Type B pancreatic cell (in vitro differentiated cells): Measurements from ENCODE around the gene PON1. TPM values are rescaled to one million over a fixed set of nuclear protein-coding genes. Genes with fewer than 3 reads are reported as not detected.

ENCODE experiments used
- DNase-seq: peaks from one replicate; pipeline ENCODE4 v3.0.0; 2021; ENCODE audit warnings: mixed read lengths; ENCODE audit not compliant: unreplicated experiment; ENCODE audit errors: extremely low spot score
- H3K27ac Mint-ChIP-seq: 2 replicates; pipeline ENCODE4 v1.8.0; 2021; ENCODE audit warnings: mild to moderate bottlenecking, mixed read lengths
- H3K27me3 Mint-ChIP-seq: 2 replicates; pipeline ENCODE4 v1.8.0; 2021; ENCODE audit warnings: mixed read lengths
- H3K36me3 Mint-ChIP-seq: 2 replicates; pipeline ENCODE4 v1.8.0; 2021; ENCODE audit warnings: mixed read lengths
- H3K4me1 Mint-ChIP-seq: one replicate; pipeline ENCODE4 v1.8.0; 2021; ENCODE audit warnings: mixed read lengths; ENCODE audit not compliant: unreplicated experiment
- H3K4me3 Mint-ChIP-seq: 2 replicates; pipeline ENCODE4 v1.8.0; 2021; ENCODE audit warnings: mild to moderate bottlenecking, mixed read lengths
- H3K9me3 Mint-ChIP-seq: 2 replicates; pipeline ENCODE4 v1.8.0; 2021; ENCODE audit warnings: mixed read lengths
- total RNA-seq: library from RNA; stranded (reverse); gene quantifications from 2 replicates; pipeline ENCODE4 v1.2.1, GENCODE V29; 2021; ENCODE audit warnings: low replicate concordance
- TF ChIP-seq, protein P1 (sequence below): fragments of 200-600 bp; sonication (generic); conservative IDR thresholded peaks from 2 replicates; pipeline ENCODE4 v1.5.0; 2021; ENCODE audit warnings: antibody characterized with exemption, mild to moderate bottlenecking

Gene PON1
- total RNA-seq, 1 donor from 2014 or later: 0.99 TPM

DNA sequence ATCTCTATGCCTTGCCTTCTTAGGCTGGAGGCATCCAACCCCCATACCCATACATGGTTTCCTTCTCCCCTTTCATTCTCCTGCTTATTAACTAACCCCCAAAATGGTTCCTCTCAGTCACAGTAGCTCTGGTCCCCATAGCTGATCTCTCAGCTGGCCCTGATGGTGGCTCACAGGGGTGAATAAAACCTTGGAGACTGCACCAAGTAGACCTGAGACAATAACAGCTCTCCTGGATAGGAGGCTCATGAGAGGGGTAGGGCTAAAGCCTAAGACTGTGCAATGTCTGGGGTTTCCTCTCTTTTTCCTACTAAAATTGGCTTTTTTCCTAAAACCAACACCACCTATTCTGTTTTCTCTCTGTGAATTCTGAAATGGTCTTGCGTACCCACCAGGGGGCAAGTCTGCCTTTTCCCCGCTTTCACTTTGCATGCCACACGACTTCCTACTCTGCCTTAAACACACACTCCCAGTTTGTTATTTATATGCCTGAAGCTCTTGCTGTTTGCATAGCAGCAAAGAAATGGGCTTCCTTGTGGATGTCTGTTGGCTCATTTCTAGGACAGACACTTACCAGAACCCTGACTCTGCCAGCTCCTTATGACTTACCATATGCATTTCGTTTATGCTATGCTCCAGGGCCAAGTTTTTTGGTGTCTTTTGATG, 18.4 kb upstream of the PON1 start:
- Mint-ChIP-seq H3K36me3 (no peaks in the 10 kb centered on the region), H3K4me3 (no peak overlapping the region), H3K27ac (no peak overlapping the region), H3K4me1 (peaks cover 4% of the 10 kb centered on the region), H3K27me3 (no peaks in the 10 kb centered on the region), H3K9me3 (peaks cover 9% of the 10 kb centered on the region)
- TF ChIP-seq, protein P1, sequence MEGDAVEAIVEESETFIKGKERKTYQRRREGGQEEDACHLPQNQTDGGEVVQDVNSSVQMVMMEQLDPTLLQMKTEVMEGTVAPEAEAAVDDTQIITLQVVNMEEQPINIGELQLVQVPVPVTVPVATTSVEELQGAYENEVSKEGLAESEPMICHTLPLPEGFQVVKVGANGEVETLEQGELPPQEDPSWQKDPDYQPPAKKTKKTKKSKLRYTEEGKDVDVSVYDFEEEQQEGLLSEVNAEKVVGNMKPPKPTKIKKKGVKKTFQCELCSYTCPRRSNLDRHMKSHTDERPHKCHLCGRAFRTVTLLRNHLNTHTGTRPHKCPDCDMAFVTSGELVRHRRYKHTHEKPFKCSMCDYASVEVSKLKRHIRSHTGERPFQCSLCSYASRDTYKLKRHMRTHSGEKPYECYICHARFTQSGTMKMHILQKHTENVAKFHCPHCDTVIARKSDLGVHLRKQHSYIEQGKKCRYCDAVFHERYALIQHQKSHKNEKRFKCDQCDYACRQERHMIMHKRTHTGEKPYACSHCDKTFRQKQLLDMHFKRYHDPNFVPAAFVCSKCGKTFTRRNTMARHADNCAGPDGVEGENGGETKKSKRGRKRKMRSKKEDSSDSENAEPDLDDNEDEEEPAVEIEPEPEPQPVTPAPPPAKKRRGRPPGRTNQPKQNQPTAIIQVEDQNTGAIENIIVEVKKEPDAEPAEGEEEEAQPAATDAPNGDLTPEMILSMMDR: peak; percentile 51
- DNase-seq: no peak

DNA sequence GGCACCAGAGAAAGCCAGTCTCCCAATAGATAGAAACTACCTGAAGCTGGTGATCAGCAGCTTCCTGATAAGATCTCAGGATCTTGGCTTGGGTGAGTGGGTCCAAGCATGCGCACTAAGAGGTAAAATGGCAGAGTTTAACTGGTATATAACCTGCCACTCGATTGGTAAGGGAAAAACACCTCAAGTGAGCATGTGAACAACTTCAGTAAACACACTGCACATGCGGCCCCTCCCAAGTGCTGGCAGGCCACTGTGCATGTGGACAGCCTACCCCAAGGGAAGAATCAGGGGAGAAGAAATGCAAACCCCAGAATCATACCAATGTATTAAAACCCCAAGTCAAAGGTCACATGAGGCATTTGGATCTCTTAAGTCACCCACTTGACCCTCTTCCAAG, 17.7 kb upstream of the PON1 start:
- Mint-ChIP-seq H3K4me3 (no peak overlapping the region), H3K27me3 (no peaks in the 10 kb centered on the region), H3K36me3 (no peaks in the 10 kb centered on the region), H3K27ac (no peak overlapping the region), H3K4me1 (peaks cover 4% of the 10 kb centered on the region), H3K9me3 (peaks cover 9% of the 10 kb centered on the region)
- DNase-seq: no peak
- TF ChIP-seq, protein P1: no peak

DNA sequence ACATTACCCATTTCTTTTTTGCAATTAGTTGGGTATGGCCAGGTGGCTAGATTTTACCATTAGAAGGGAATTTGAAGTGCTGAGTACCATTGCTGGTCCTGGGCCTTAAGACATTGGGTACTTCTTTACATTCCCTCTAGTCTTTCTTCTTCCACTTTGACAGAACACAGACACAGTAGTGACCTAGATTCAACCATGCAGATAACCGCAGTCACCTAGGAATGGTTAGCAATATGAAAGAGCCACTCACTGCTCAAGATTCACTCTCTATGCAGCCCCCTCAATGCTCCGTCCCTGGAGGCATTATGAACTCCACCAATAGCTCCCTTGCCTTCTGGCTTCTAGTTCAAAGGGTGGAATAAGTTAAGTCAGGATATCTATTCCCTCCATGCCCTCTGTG, 16.2 kb upstream of the PON1 start:
- H3K27ac Mint-ChIP-seq: no peak overlapping the region
- no peak overlapping the region for H3K4me3 Mint-ChIP-seq
- H3K36me3 Mint-ChIP-seq: no peaks in the 10 kb centered on the region
- DNase-seq: no peak
- H3K9me3 Mint-ChIP-seq: peaks cover 9% of the 10 kb centered on the region
- TF ChIP-seq, protein P1: no peak
- H3K4me1 Mint-ChIP-seq: peaks cover 4% of the 10 kb centered on the region
- no peaks in the 10 kb centered on the region for H3K27me3 Mint-ChIP-seq

DNA sequence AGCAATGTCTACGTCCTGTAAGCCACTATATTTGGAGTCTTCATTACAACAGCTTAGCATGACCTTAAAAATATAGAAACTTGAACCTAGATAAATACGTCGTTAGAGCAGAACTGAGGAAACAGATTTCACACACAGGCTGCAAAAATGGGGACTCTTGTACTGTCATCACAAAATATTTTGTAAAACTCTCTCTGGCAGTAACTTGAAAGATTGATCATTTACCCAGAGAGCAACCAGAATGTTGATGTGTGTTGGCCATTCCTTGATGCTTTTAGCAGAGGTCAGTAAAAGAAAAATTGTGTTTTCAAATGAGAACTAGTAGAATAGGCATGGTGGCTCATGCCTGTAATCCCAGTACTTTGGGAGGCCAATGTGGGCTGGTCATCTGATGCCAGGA, 14.5 kb upstream of the PON1 start:
- TF ChIP-seq, protein P1: no peak
- Mint-ChIP-seq H3K27me3 (no peaks in the 10 kb centered on the region), H3K27ac (no peak overlapping the region), H3K9me3 (peaks cover 9% of the 10 kb centered on the region), H3K4me1 (peaks cover 4% of the 10 kb centered on the region), H3K36me3 (no peaks in the 10 kb centered on the region), H3K4me3 (no peak overlapping the region)
- no peak for DNase-seq

DNA sequence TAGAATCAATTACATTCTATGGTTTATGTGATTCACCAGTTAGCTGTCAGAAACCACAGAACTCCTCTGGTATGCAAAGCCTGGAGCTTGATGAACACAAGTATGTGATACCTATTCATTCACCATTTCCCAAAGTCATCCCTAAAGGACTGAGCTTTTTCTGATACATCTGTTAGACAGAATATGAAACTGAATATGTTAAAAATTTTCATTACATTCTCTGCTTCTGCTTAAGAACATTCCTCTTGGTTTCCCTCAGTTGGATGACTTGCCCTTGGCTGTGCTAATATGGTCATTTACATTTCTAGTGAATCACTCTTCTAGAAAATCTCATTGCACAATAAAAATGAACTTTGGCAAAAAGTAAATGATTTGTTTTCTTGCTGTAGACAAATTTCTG, 10.8 kb upstream of the PON1 start:
- H3K4me3 Mint-ChIP-seq: no peak overlapping the region
- no peaks in the 10 kb centered on the region for H3K9me3 Mint-ChIP-seq

More for the DNA sequence above, 10.8 kb upstream of the PON1 start:
- no peak for DNase-seq
- Mint-ChIP-seq H3K36me3 (no peaks in the 10 kb centered on the region), H3K27ac (no peak overlapping the region), H3K4me1 (no peaks in the 10 kb centered on the region), H3K27me3 (no peaks in the 10 kb centered on the region)
- TF ChIP-seq, protein P1: no peak
